Aorta (tissue), 5 donors: ENCODE measurements around the gene RNASE9. TPM values are rescaled to one million over a fixed set of nuclear protein-coding genes. Genes with fewer than 3 reads are reported as not detected.
"Not testable (repeated sequence)": the region's sequence is repeated elsewhere in the genome, so short reads cannot be mapped to it uniquely, and the experiment has no call there.

ENCODE experiments used
- ATAC-seq: fragments of 200-7000 bp; cut with Tn5 transposase; one replicate; pipeline ENCODE4 v1.9.1; 2022; ENCODE audit warnings: moderate library complexity; ENCODE audit not compliant: low FRiP score
- DNase-seq, 2 donors: peaks; one replicate each; pipeline ENCODE4 v3.0.0-alpha.2; 2020
- H3K27ac ChIP-seq, 2 donors: one replicate each; pipeline ENCODE4 v1.5.1; 2013; ENCODE audit warnings: low read length in 2 of 2, mild to moderate bottlenecking in 2 of 2, moderate library complexity in 2 of 2, control low read depth in 1 of 2, inconsistent platforms in 1 of 2, low read depth in 1 of 2
- H3K27me3 ChIP-seq, 2 donors: one replicate each; pipeline ENCODE4 v1.6.1; 2013; ENCODE audit warnings: control low read depth in 1 of 2, low read length in 1 of 2, mild to moderate bottlenecking in 1 of 2, moderate library complexity in 1 of 2; ENCODE audit not compliant: insufficient read depth in 2 of 2, control insufficient read depth in 1 of 2
- H3K36me3 ChIP-seq, 2 donors: one replicate each; pipeline ENCODE4 v1.6.1; 2013; ENCODE audit warnings: control low read depth in 1 of 2, low read length in 1 of 2, mild to moderate bottlenecking in 1 of 2; ENCODE audit not compliant: insufficient read depth in 2 of 2, control insufficient read depth in 1 of 2
- H3K4me1 ChIP-seq, 2 donors: one replicate each; pipeline ENCODE4 v1.6.1; 2013; ENCODE audit warnings: low read length in 2 of 2, control low read depth in 1 of 2, mild to moderate bottlenecking in 1 of 2, moderate library complexity in 1 of 2; ENCODE audit not compliant: insufficient read depth in 2 of 2, control insufficient read depth in 1 of 2
- H3K4me3 ChIP-seq, 2 donors: one replicate each; pipeline ENCODE4 v1.5.1; 2013; ENCODE audit warnings: low read length in 2 of 2, control low read depth in 1 of 2, mild to moderate bottlenecking in 1 of 2
- H3K9me3 ChIP-seq: one replicate; pipeline ENCODE4 v1.6.1; 2013; ENCODE audit warnings: mild to moderate bottlenecking, low read length; ENCODE audit not compliant: control insufficient read depth
- WGBS, 2 donors: extraction: QIAGEN DNeasy Blood & Tissue Kit; methylation state at CpG; one replicate each; pipeline ENCODE4 v1.1.7; 2013; 5-methylcytosine and 5-hydroxymethylcytosine counted together
- intact Hi-C, 2 donors: fragments of 100-400 bp; cut with DNase I; formaldehyde crosslinking; loops; one replicate each; pipeline versions ENCODE4 v1.14.2 to v1.15.0; 2022
- polyA plus RNA-seq, 2 donors: library from polyadenylated mRNA; stranded (reverse); fragments of 200-250 nt; gene quantifications; one replicate each; pipeline ENCODE4 v1.2.3, GENCODE V29; 2013
- total RNA-seq, 2 donors: library from RNA; stranded (reverse); fragmentation: NEBNext Ultra II Directional; extraction: Animal tissue kit (Norgen Biotek cat#: 25700); gene quantifications; one replicate each; pipeline ENCODE4 v1.2.1, GENCODE V29; 2021
- donor health status: healthy with polysubstance abuse.
- donor health status: Bipolar disorder and iron deficiency.
- donor health status: DM: no; HTN: no; CAD: no.
- donor health status: DM: no; HTN: no; CAD: no.
- donor health status: DM: yes; HTN: yes; CAD: no.

RNASE9 gene
- total and polyA plus RNA-seq, 4 donors = not detected

DNA sequence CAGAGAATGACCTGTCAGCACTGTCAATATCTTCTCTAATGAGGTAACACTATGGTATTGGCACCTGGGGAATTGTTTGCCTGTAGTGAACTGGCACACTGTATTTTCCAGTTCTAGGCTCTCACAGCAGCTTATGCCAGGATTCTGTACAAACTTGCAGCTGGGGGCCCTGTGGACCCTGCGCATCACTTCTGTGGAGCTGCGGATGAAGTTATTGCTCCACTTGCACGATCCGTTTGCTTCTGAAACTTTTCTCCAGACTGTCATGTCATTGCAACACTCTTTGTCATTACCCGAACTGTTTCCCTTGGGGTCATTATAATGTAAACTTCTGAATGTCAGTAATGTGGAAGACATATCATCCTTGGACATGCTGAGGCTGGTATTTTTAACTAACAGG is 23.1 kb upstream of the RNASE9 start:
- Histone ChIP-seq H3K4me1 (no peaks in the 10 kb centered on the region), H3K36me3 (no peaks in the 10 kb centered on the region), H3K27ac (no peak overlapping the region), H3K9me3 (no peaks in the 10 kb centered on the region), H3K4me3 (no peak overlapping the region), H3K27me3 (no peaks in the 10 kb centered on the region)
- 49 to 63% methylated on average over 5 of the region's 5 CpGs for WGBS, 2 donors
- DNase-seq (no peak), ATAC-seq (no peak)
- intact Hi-C loops = no loop called here

DNA sequence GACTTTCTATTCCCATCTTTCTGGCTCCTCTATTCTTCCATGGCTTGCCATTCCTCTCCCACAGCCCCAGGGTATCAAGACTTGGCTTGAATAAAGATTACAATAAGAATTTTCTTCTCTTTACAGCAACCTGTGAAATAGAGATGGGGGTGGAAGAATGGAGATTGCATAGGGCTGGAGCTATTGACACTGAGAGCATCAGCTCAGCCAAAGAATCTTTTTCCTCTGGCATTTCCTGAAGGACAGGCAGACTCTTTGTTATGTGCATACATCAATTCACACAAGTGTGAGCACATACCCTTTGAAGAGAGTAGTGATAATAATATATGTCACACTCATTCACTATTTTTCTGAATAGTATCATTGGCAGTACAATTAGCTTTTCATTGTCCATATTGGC is 22.3 kb upstream of the RNASE9 start:
- DNase-seq (no peak), ATAC-seq (no peak)
- H3K27ac ChIP-seq = no peak overlapping the region

DNA sequence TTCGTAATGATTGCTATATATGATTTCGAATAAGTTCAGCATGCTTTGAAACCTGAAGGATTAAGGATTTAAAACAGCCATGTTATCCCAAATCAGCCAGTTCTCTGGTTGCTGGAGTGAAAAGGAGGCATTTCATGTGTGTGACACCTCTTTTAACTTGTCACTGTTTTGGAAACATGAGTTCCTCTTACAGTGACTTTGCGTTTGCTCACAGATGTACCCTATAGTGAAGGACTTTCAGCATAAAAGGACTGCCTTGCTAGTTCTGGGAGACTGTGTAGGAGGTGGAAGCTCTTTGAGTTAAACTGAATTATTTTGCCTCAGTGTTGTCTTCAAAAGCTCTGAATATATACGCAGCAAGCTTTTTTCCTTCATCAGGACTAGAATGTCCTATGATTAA is 19.4 kb upstream of the RNASE9 start:
- intact Hi-C loops = no loop called here
- DNase-seq = no peak
- no peaks in the 10 kb centered on the region for H3K4me1 ChIP-seq
- H3K27me3 ChIP-seq = no peaks in the 10 kb centered on the region
- no peaks in the 10 kb centered on the region for H3K36me3 ChIP-seq
- H3K9me3 ChIP-seq = no peaks in the 10 kb centered on the region
- WGBS, 2 donors = 71% methylated on average over 4 of the region's 4 CpGs
- no peak overlapping the region for H3K4me3 ChIP-seq
- no peak overlapping the region for H3K27ac ChIP-seq
- no peak for ATAC-seq

More for the DNA sequence above, 22.3 kb upstream of the RNASE9 start:
- Histone ChIP-seq H3K4me3 (no peak overlapping the region), H3K4me1 (no peaks in the 10 kb centered on the region), H3K27me3 (no peaks in the 10 kb centered on the region), H3K9me3 (no peaks in the 10 kb centered on the region), H3K36me3 (no peaks in the 10 kb centered on the region)
- intact Hi-C loops = no loop called here

DNA sequence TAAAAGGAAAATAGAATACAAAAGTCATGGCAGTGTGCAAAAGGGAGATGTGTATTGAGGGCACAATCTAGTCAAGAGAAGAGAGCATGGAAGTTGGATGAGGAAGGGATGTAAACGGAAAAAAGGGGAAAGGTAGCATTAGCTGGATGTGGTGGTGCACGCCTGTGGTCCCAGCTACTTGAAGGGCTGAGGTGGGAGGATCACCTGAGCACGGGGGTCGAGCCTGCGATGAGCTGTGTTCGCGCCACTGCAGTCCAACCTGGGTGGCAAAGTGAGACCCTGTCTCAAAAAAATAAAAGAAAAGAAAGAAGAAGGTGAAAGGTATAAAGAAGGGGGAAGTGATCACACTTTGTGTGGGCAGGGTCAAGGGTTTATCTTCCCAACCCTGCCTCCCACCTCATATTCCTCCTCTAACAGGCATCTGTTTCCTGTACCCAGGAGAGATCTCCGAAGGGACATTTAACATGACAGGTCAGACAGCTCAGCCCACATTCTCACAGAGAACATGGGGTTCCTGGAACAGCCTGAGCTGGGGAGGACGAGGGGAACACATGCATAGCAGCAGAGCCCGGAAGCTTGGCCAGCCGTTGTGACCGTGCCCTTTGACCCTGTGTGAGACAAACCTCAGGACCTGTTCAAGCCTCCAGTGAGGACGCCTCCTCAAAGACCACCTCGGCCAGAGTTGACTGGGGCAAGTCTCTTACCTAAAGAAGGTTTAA is 18.1 kb upstream of the RNASE9 start:
- Histone ChIP-seq H3K27ac (no peak overlapping the region), H3K27me3 (no peaks in the 10 kb centered on the region), H3K4me3 (no peak overlapping the region), H3K36me3 (no peaks in the 10 kb centered on the region), H3K9me3 (no peaks in the 10 kb centered on the region), H3K4me1 (no peaks in the 10 kb centered on the region)
- no peak for ATAC-seq
- no peak for DNase-seq
- WGBS, 2 donors = 71 to 72% methylated on average over 14 of the region's 14 CpGs
- intact Hi-C loops = no loop called here

DNA sequence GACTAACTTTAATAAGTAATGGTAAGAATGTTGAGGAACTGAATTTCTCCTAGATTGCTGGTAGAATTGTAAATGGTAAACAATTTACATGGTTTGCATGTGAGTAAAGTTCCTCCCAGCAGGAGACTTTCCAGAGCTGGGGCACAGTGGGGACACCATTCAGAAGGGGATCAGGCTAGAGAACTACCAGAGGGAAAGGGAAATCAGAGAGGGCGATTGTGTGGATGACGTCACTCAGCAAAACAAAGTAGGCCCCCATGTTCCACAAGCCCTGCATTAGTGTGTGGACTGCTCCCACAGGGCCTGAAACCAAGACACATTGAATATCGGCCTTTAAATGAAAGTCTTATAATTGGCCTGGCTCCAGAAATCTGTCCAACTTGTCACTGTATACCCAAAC is 17.5 kb upstream of the RNASE9 start:
- intact Hi-C loops = no loop called here
- ATAC-seq (no peak), DNase-seq (no peak)
- no peak overlapping the region for H3K4me3 ChIP-seq
- H3K9me3 ChIP-seq = no peaks in the 10 kb centered on the region
- 44 to 46% methylated on average over 3 of the region's 3 CpGs for WGBS, 2 donors
- H3K4me1 ChIP-seq = no peaks in the 10 kb centered on the region
- no peaks in the 10 kb centered on the region for H3K27me3 ChIP-seq
- H3K36me3 ChIP-seq = no peaks in the 10 kb centered on the region
- no peak overlapping the region for H3K27ac ChIP-seq

DNA sequence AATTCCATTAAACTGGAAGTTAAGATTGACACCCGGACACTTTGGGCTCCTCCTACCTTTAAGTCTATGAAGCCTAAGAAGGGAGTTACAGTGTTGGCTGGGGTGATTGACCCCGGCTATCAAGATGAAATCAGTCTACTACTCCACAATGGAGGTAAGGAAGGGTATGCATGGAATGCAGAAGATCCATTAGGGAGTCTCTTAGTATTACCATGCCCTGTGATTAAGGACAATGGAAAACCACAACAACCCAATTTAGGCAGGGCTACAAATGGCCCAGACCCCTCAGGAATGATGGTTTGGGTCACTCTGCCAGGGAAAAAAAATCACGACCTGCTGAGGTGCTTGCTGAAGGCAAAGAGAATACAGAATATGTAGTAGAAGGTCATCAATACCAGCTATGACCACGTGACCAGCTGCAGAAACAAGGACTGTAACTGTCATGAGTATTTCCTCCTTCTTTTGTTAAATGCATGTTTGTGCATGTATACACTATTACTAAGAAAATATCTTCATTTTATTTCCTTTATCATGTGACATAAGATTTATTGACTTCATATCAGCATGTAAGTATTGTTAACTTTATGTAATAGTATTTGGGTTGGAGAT is 11.6 kb upstream of the RNASE9 start:
- DNase-seq, H3K36me3 ChIP-seq: not testable (repeated sequence)

DNA sequence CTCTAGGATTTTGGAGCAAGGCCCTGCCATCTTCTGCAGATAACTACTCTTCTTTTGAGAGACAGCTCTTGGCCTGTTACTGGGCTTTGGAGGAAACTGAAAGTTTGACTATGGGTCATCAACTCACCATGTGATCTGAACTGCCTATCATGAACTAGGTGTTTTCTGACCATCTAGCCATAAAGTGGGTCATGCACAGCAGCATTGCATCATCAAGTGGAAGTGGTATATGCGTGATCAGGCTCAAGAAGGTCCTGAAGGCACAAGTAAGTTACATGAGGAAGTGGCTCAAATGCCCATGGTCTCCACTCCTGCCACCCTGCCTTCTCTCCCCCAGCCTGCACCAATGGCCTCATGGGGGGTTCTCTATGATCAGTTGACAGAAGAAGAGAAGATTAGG is 9.9 kb upstream of the RNASE9 start:
- H3K27ac ChIP-seq, DNase-seq, intact Hi-C loops, H3K4me1 ChIP-seq, H3K4me3 ChIP-seq, H3K36me3 ChIP-seq, H3K27me3 ChIP-seq, ATAC-seq: not testable (repeated sequence)
- WGBS, 2 donors = 78 to 81% methylated on average over 1 of the region's 1 CpG
- peaks cover 12% of the 10 kb centered on the region for H3K9me3 ChIP-seq

More for the DNA sequence above, 11.6 kb upstream of the RNASE9 start:
- H3K9me3 ChIP-seq = peaks cover 12% of the 10 kb centered on the region
- H3K4me1 ChIP-seq, H3K27ac ChIP-seq, ATAC-seq, H3K27me3 ChIP-seq, intact Hi-C loops, H3K4me3 ChIP-seq: not testable (repeated sequence)
- WGBS, 2 donors = 78 to 81% methylated on average over 4 of the region's 4 CpGs

DNA sequence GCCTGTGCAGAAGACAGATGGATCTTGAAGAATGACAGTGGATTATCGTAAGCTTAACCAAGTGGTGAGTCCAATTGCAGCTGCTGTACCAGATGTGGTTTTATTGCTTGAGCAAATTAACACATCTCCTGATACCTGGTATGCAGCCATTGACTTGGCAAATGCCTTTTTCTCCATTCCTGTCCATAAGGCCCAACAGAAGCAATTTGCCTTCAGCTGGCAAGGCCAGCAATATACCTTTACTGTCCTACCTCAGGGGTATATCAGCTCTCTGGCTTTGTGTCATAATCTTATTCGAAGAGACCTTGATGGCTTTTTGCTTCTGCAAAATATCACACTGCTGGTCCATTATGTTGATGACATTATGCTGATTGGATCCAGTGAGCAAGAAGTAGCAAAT is 9.0 kb upstream of the RNASE9 start:
- H3K9me3 ChIP-seq = peaks cover 12% of the 10 kb centered on the region
- H3K36me3 ChIP-seq, intact Hi-C loops, H3K27ac ChIP-seq, H3K4me1 ChIP-seq, H3K27me3 ChIP-seq, DNase-seq, H3K4me3 ChIP-seq, ATAC-seq: not testable (repeated sequence)
- 84 to 94% methylated on average over 2 of the region's 2 CpGs for WGBS, 2 donors

DNA sequence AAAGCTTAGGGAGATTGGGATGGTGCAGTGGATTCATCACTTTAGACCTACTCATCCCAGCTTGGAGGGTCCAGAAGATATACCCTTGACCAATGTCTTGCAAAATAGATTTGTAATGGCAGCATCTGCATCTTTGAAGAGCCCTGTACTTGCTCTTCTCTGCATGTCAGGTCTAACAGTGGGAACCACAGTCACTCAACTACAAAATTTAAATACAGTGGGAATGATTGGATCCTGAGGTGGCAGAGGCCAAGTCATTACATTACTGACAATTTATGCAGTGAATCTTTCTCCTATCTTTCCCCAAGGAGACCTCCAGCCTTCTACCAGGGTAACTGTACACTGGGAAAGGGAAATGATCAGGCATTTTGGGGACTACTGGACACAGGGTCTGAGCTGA is 8.2 kb upstream of the RNASE9 start:
- H3K4me3 ChIP-seq = no peak overlapping the region
- no peak for ATAC-seq
- H3K9me3 ChIP-seq = peaks cover 12% of the 10 kb centered on the region
- no peaks in the 10 kb centered on the region for H3K36me3 ChIP-seq
- H3K4me1 ChIP-seq = no peaks in the 10 kb centered on the region
- H3K27me3 ChIP-seq = no peaks in the 10 kb centered on the region
- no peak for DNase-seq
- intact Hi-C loops = no loop called here
- H3K27ac ChIP-seq = no peak overlapping the region
